IMR-90 (cell line): ENCODE data around the gene CST5. TPM values are rescaled to one million over a fixed set of nuclear protein-coding genes. Genes with fewer than 3 reads are reported as not detected.

Source experiments
- ATAC-seq: fragments of 200-7000 bp; cut with Tn5 transposase; 2 replicates; pipeline ENCODE4 v1.9.1; 2020; ENCODE audit warnings: low read depth, mild to moderate bottlenecking, moderate library complexity
- BruUV-seq: library from RNA; stranded (reverse); fragments of 400-500 nt; replicated peaks from 2 replicates; lab custom pipeline; 2021; lab: Mats Ljungman, UMichigan
- CTCF ChIA-PET: fragments of 300-600 bp; formaldehyde crosslinking; extraction: SDS; loops from one replicate; lab custom pipeline; 2021; ENCODE audit warnings: antibody characterized with exemption; lab: Yijun Ruan, JAX
- POLR2A ChIA-PET: fragments of 300-600 bp; sonication (Branson Sonifier 250); formaldehyde crosslinking; loops from one replicate; lab custom pipeline; 2022; ENCODE audit warnings: antibody characterized with exemption; ENCODE audit not compliant: unreplicated experiment; lab: Charles Lee
- DNase-seq: peaks from one replicate; pipeline ENCODE4 v3.0.0; 2013
- H2AFZ ChIP-seq: replicated peaks from 2 replicates; pipeline ENCODE3; 2013; ENCODE audit warnings: low read length, mild to moderate bottlenecking; ENCODE audit not compliant: poor library complexity
- H2AK5ac ChIP-seq: 2 replicates; pipeline ENCODE4 v1.6.1; 2013; ENCODE audit warnings: low read depth, low read length, inconsistent platforms
- H2AK9ac ChIP-seq: replicated peaks from 2 replicates; pipeline ENCODE3; 2013; ENCODE audit warnings: mild to moderate bottlenecking, low read depth, low read length, moderate library complexity; ENCODE audit not compliant: poor library complexity
- H2BK120ac ChIP-seq: 2 replicates; pipeline ENCODE4 v1.6.1; 2013; ENCODE audit warnings: low read depth, low read length, inconsistent platforms
- H2BK15ac ChIP-seq: 3 replicates; pipeline ENCODE4 v1.6.1; 2013; ENCODE audit warnings: low read depth, low read length, inconsistent platforms
- H2BK20ac ChIP-seq: 2 replicates; pipeline ENCODE4 v1.6.1; 2013; ENCODE audit warnings: low read depth, mild to moderate bottlenecking, inconsistent platforms, low read length, moderate library complexity
- H2BK5ac ChIP-seq: 2 replicates; pipeline ENCODE4 v1.6.1; 2013; ENCODE audit warnings: mild to moderate bottlenecking, low read depth, low read length, inconsistent platforms; ENCODE audit not compliant: poor library complexity, severe bottlenecking
- H3K14ac ChIP-seq: replicated peaks from 2 replicates; pipeline ENCODE4 v1.6.1; 2013; ENCODE audit warnings: low read depth, low read length, inconsistent platforms
- H3K18ac ChIP-seq: 2 replicates; pipeline ENCODE4 v1.6.1; 2013; ENCODE audit warnings: low read depth, low read length, control low read depth
- H3K23ac ChIP-seq: 2 replicates; pipeline ENCODE4 v1.6.1; 2013; ENCODE audit warnings: low read depth, low read length, inconsistent platforms
- H3K27ac ChIP-seq: 2 replicates; pipeline ENCODE4 v1.5.1; 2013; ENCODE audit warnings: mild to moderate bottlenecking, control low read depth, low read length; ENCODE audit not compliant: insufficient read depth
- H3K27me3 ChIP-seq: 2 replicates; pipeline ENCODE4 v1.6.1; 2013; ENCODE audit warnings: low read length; ENCODE audit not compliant: control insufficient read depth, insufficient read depth
- H3K36me3 ChIP-seq: 2 replicates; pipeline ENCODE4 v1.6.1; 2013; ENCODE audit warnings: low read length, mixed read lengths; ENCODE audit not compliant: control insufficient read depth, insufficient read depth
- H3K4ac ChIP-seq: 2 replicates; pipeline ENCODE4 v1.6.1; 2013; ENCODE audit warnings: low read depth, low read length, inconsistent platforms
- H3K4me1 ChIP-seq: 2 replicates; pipeline ENCODE4 v1.6.1; 2013; ENCODE audit warnings: low read length, mixed read lengths; ENCODE audit not compliant: control insufficient read depth, insufficient read depth
- H3K4me2 ChIP-seq: 2 replicates; pipeline ENCODE4 v1.6.1; 2013; ENCODE audit warnings: low read depth, mild to moderate bottlenecking, control low read depth, low read length, moderate library complexity
- H3K4me3 ChIP-seq: 2 replicates; pipeline ENCODE4 v1.5.1; 2013; ENCODE audit warnings: low read depth, mild to moderate bottlenecking, control low read depth, low read length, moderate library complexity; ENCODE audit not compliant: insufficient read depth
- H3K56ac ChIP-seq: 2 replicates; pipeline ENCODE4 v1.6.1; 2013; ENCODE audit warnings: low read length, inconsistent platforms; ENCODE audit not compliant: insufficient read depth; ENCODE audit errors: extremely low read depth
- H3K79me1 ChIP-seq, 2 experiments: 2 replicates each; pipeline ENCODE4 v1.6.1; 2013; ENCODE audit warnings: low read length in 2 of 2, inconsistent platforms in 1 of 2, low read depth in 1 of 2
- H3K9ac ChIP-seq: 2 replicates; pipeline ENCODE4 v1.6.1; 2013; ENCODE audit warnings: low read depth, low read length, control low read depth
- H3K9me1 ChIP-seq: 2 replicates; pipeline ENCODE4 v1.6.1; 2013; ENCODE audit warnings: low read length, inconsistent platforms; ENCODE audit not compliant: insufficient read depth
- H3K9me3 ChIP-seq: 2 replicates; pipeline ENCODE4 v1.6.1; 2013; ENCODE audit warnings: low read length; ENCODE audit not compliant: control insufficient read depth, insufficient read depth
- H4K20me1 ChIP-seq: 2 replicates; pipeline ENCODE4 v1.6.1; 2013; ENCODE audit warnings: low read length, inconsistent platforms; ENCODE audit not compliant: insufficient read depth
- H4K5ac ChIP-seq: 2 replicates; pipeline ENCODE4 v1.6.1; 2013; ENCODE audit warnings: mild to moderate bottlenecking, low read depth, low read length, control low read depth
- H4K8ac ChIP-seq, 2 experiments: 2 replicates each; pipeline ENCODE4 v1.6.1; 2013; ENCODE audit warnings: low read depth in 2 of 2, low read length in 2 of 2, control low read depth in 1 of 2, inconsistent platforms in 1 of 2
- H4K91ac ChIP-seq: 2 replicates; pipeline ENCODE4 v1.6.1; 2013; ENCODE audit warnings: low read depth, low read length, inconsistent platforms; ENCODE audit not compliant: insufficient read depth
- BHLHE40 ChIP-seq: fragments of 150-350 bp; IDR thresholded peaks from 2 replicates; pipeline ENCODE4 v1.6.1; 2016; ENCODE audit warnings: mild to moderate bottlenecking, low read depth, low read length
- CEBPB ChIP-seq: IDR thresholded peaks from 2 replicates; pipeline ENCODE4 v1.6.1; 2012; ENCODE audit warnings: low read depth, low read length, improper control_type of control experiment
- CHD1 ChIP-seq: IDR thresholded peaks from 2 replicates; pipeline ENCODE4 v1.6.1; 2012; ENCODE audit warnings: low read depth, low read length, improper control_type of control experiment
- CTCF ChIP-seq: conservative IDR thresholded peaks from 2 replicates; pipeline ENCODE4 v1.5.1; 2012; ENCODE audit warnings: mild to moderate bottlenecking, low read depth, low read length, improper control_type of control experiment
- ELK1 ChIP-seq: fragments of 150-350 bp; IDR thresholded peaks from 2 replicates; pipeline ENCODE4 v1.6.1; 2016; ENCODE audit warnings: low read depth, mild to moderate bottlenecking, low read length, moderate library complexity, borderline replicate concordance
- FOS ChIP-seq: fragments of 150-350 bp; IDR thresholded peaks from 2 replicates; pipeline ENCODE4 v1.6.1; 2016; ENCODE audit warnings: low read depth, low read length
- MAFK ChIP-seq: IDR thresholded peaks from 2 replicates; pipeline ENCODE4 v1.6.1; 2012; ENCODE audit warnings: low read depth, low read length, improper control_type of control experiment
- MAZ ChIP-seq: IDR thresholded peaks from 2 replicates; pipeline ENCODE4 v1.6.1; 2012; ENCODE audit warnings: low read depth, mild to moderate bottlenecking, low read length, improper control_type of control experiment, moderate library complexity, borderline replicate concordance
- MXI1 ChIP-seq: IDR thresholded peaks from 2 replicates; pipeline ENCODE4 v1.6.1; 2012; ENCODE audit warnings: low read depth, mild to moderate bottlenecking, low read length, moderate library complexity, borderline replicate concordance
- NFE2L2 ChIP-seq: fragments of 150-350 bp; IDR thresholded peaks from 2 replicates; pipeline ENCODE4 v1.6.1; 2016; ENCODE audit warnings: low read depth, mild to moderate bottlenecking, low read length
- POLR2A ChIP-seq: IDR thresholded peaks from 2 replicates; pipeline ENCODE4 v1.6.1; 2012; ENCODE audit warnings: mild to moderate bottlenecking, low read depth, low read length
- RAD21 ChIP-seq: IDR thresholded peaks from 2 replicates; pipeline ENCODE4 v1.6.1; 2012; ENCODE audit warnings: low read length, improper control_type of control experiment
- RCOR1 ChIP-seq: IDR thresholded peaks from 2 replicates; pipeline ENCODE4 v1.6.1; 2012; ENCODE audit warnings: mild to moderate bottlenecking, low read length, improper control_type of control experiment; ENCODE audit not compliant: insufficient replicate concordance
- RFX5 ChIP-seq: IDR thresholded peaks from 2 replicates; pipeline ENCODE4 v1.8.0; 2012; ENCODE audit warnings: low read depth, mild to moderate bottlenecking, low read length, moderate library complexity
- SMC3 ChIP-seq: fragments of 150-350 bp; IDR thresholded peaks from 2 replicates; pipeline ENCODE4 v1.6.1; 2016; ENCODE audit warnings: low read depth, mild to moderate bottlenecking, antibody characterized with exemption, low read length, moderate library complexity
- USF2 ChIP-seq: fragments of 150-350 bp; IDR thresholded peaks from 2 replicates; pipeline ENCODE4 v1.6.1; 2017; ENCODE audit warnings: mild to moderate bottlenecking, antibody characterized with exemption, low read length, low read depth
- WGBS, 2 experiments: methylation state at CpG; one replicate each; pipeline versions ENCODE4 v1.1.5 to v1.1.7; 2013; ENCODE audit warnings: missing lambda C conversion rate in 2 of 2; ENCODE audit not compliant: insufficient read length in 1 of 2; ENCODE audit errors: extremely low coverage in 2 of 2; 5-methylcytosine and 5-hydroxymethylcytosine counted together
- dilution Hi-C: fragments of 300-500 bp; cut with HindIII; formaldehyde crosslinking; loops from one replicate; pipeline ENCODE4 v1.14.3; 2018; ENCODE audit warnings: low sequenced_read_pairs; ENCODE audit not compliant: unreplicated experiment
- in situ Hi-C: fragments of 300-500 bp; cut with MboI; formaldehyde crosslinking; loops from 3 replicates; pipeline ENCODE4 v1.14.3; 2019; ENCODE audit warnings: low sequenced_read_pairs, inconsistent platforms, mixed read lengths
- intact Hi-C: fragments of 100-400 bp; cut with micrococcal nuclease; formaldehyde crosslinking; loops from 2 replicates; pipeline ENCODE4 v1.10.0; 2022
- polyA plus RNA-seq, 3 experiments: library from polyadenylated mRNA; depleted of rRNA; stranded (reverse); fragments of >200 nt; gene quantifications; 2 replicates each; pipeline ENCODE4 v1.2.3, GENCODE V29; 2012; ENCODE audit warnings: low replicate concordance in 1 of 3
- total RNA-seq: library from RNA; depleted of rRNA; stranded (reverse); fragments of >200 nt; gene quantifications from 2 replicates; pipeline ENCODE4 v1.2.3, GENCODE V29; 2012

CST5 gene
- total and polyA plus RNA-seq, 2 of the 4 experiments (the other 2 are of a cell fraction) = not detected

- CTCF ChIA-PET = no interaction called here
- no TSS peak for BruUV-seq
- no peaks in the 10 kb centered on the region for H3K36me3 ChIP-seq
Observed at GRCh38 chr20:23868321-23868720, 11.2 kb downstream of the CST5 start.

More at GRCh38 chr20:23868321-23868720, 11.2 kb downstream of the CST5 start:
- Histone ChIP-seq H3K79me1 (no peaks in the 10 kb centered on the region), H3K27ac (no peak overlapping the region), H3K18ac (no peak overlapping the region), H2BK5ac (no peak overlapping the region), H4K91ac (no peak overlapping the region), H3K9me3 (no peaks in the 10 kb centered on the region), H2AFZ (no peak overlapping the region), H2BK20ac (no peak overlapping the region), H3K27me3 (no peaks in the 10 kb centered on the region), H3K56ac (no peak overlapping the region), H2AK5ac (no peak overlapping the region), H3K23ac (no peak overlapping the region), H4K5ac (no peak overlapping the region), H3K4me3 (no peak overlapping the region), H2AK9ac (no peak overlapping the region), H3K9ac (no peak overlapping the region), H3K4ac (no peak overlapping the region), H2BK120ac (no peak overlapping the region), H3K4me1 (no peaks in the 10 kb centered on the region), H3K9me1 (no peaks in the 10 kb centered on the region), H3K4me2 (no peak overlapping the region), H3K14ac (no peak overlapping the region), H4K20me1 (no peaks in the 10 kb centered on the region), H2BK15ac (no peak overlapping the region), H4K8ac (no peak overlapping the region)
- no CpG with 5 or more reads among the region's 5 CpGs for WGBS, 2 experiments
- no peak for ATAC-seq
- intact Hi-C loops = no loop called here
- no peak for DNase-seq
- POLR2A ChIA-PET = no interaction called here
- TF ChIP-seq CEBPB (no peak), FOS (no peak), NFE2L2 (no peak), ELK1 (no peak), CHD1 (no peak), MAFK (no peak), POLR2A (no peak), MXI1 (no peak), RAD21 (no peak), RCOR1 (no peak), MAZ (no peak), BHLHE40 (no peak), USF2 (no peak), CTCF (no peak), SMC3 (no peak), RFX5 (no peak)
- dilution Hi-C loops = no loop called here
- in situ Hi-C loops = no loop called here
